ENCODE measurements around the gene C20orf141.
"Not testable (repeated sequence)": the region's sequence is repeated elsewhere in the genome, so short reads cannot be mapped to it uniquely, and the experiment has no call there.

The C20orf141 gene

GRCh38 chr20:2799688-2800520, 14.9 kb upstream of the C20orf141 start:
- no peak for DNase-seq

- peak; percentile 83 for DNase-seq
Measured at GRCh38 chr20:2800521-2801285, 14.1 kb upstream of the C20orf141 start, which contains the start of gene CPXM1. CPXM1 (minus strand) TSS chr20:2800627; CDS start chr20:2800572, 55 bp downstream.

GRCh38 chr20:2801286-2801728, 13.5 kb upstream of the C20orf141 start:
- no peak for DNase-seq

- DNase-seq = no peak
Measured at GRCh38 chr20:2804041-2804828, 10.6 kb upstream of the C20orf141 start.

- peak; percentile 49 for DNase-seq
Measured at GRCh38 chr20:2804852-2805688, 9.7 kb upstream of the C20orf141 start.

GRCh38 chr20:2805689-2806350, 9.0 kb upstream of the C20orf141 start:
- no peak for DNase-seq

- DNase-seq = no peak
Measured at GRCh38 chr20:2806351-2806701, 8.5 kb upstream of the C20orf141 start.

GRCh38 chr20:2807019-2807418, 7.8 kb upstream of the C20orf141 start:
- DNase-seq = no peak

- not testable (repeated sequence) for DNase-seq
Measured at GRCh38 chr20:2807929-2808328, 6.9 kb upstream of the C20orf141 start.

GRCh38 chr20:2809690-2810089, 5.1 kb upstream of the C20orf141 start:
- no peak for DNase-seq

GRCh38 chr20:2812189-2812588, 2.6 kb upstream of the C20orf141 start:
- no peak for DNase-seq

GRCh38 chr20:2814076-2814475, 711 bp upstream of the C20orf141 start:
- no peak for DNase-seq

- DNase-seq = no peak
Measured at GRCh38 chr20:2815242-2815900, 584 bp downstream of the C20orf141 start.

GRCh38 chr20:2816030-2816582, 1.3 kb downstream of the C20orf141 start, which contains the start of gene TMEM239:
TMEM239 (plus strand) TSS chr20:2816364; CDS start chr20:2816555, 191 bp downstream.
- no peak for DNase-seq

GRCh38 chr20:2816583-2817340, 2.0 kb downstream of the C20orf141 start:
- no peak for DNase-seq

GRCh38 chr20:2817341-2817726, 2.5 kb downstream of the C20orf141 start:
- DNase-seq = no peak

GRCh38 chr20:2817891-2818595, 3.3 kb downstream of the C20orf141 start:
- DNase-seq = no peak

GRCh38 chr20:2820084-2820895, 5.5 kb downstream of the C20orf141 start:
- no peak for DNase-seq

Data from left hindlimb (tissue), 1 donor.